ES-I3 (cell line): ENCODE results near the gene ZCCHC7.

Experiments used
- H3K36me3 ChIP-seq: 2 replicates; pipeline ENCODE4 v1.6.1; 2013; ENCODE audit warnings: mild to moderate bottlenecking, low read length, control low read depth, moderate library complexity; ENCODE audit not compliant: insufficient read depth
- H3K4me1 ChIP-seq: 2 replicates; pipeline ENCODE4 v1.6.1; 2013; ENCODE audit warnings: mild to moderate bottlenecking, control low read depth, low read length; ENCODE audit not compliant: insufficient read depth
- H3K9ac ChIP-seq: 2 replicates; pipeline ENCODE4 v1.6.1; 2013; ENCODE audit warnings: low read depth, mild to moderate bottlenecking, low read length, moderate library complexity
- H3K9me3 ChIP-seq: 2 replicates; pipeline ENCODE4 v1.6.1; 2013; ENCODE audit warnings: mild to moderate bottlenecking, low read length, moderate library complexity; ENCODE audit not compliant: control insufficient read depth, insufficient read depth

ZCCHC7 gene

DNA sequence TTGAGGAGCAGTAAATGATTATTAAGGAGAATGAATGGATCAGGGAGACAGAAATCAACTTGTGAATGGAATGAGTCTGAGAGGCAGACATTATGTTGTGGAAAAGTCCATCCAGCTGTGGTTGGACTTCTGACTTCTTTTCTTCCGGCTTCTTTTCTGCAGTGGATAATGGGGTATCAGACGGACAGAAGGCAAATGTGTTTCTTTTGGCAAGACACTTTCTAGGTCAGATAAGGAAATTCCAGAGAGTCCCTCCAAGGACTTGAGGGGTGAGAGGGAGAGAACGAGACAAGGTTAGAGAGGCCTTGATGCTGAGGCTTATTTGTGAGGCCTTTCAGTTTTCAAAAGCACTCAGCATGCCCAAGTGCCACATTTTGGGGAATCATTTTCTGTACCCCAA, 285.0 kb downstream of the ZCCHC7 start:
- no peaks in the 10 kb centered on the region; the same call in 1 of the 2 replicates for H3K4me1 ChIP-seq
- no peaks in the 10 kb centered on the region for H3K9me3 ChIP-seq
- no peaks in the 10 kb centered on the region for H3K36me3 ChIP-seq
- H3K9ac ChIP-seq: no peak overlapping the region

GRCh38 chr9:37405764-37406380, 285.5 kb downstream of the ZCCHC7 start:
- Histone ChIP-seq H3K36me3 (no peaks in the 10 kb centered on the region), H3K9me3 (no peaks in the 10 kb centered on the region), H3K9ac (no peak overlapping the region), H3K4me1 (peaks cover 5% of the 10 kb centered on the region; the same call in 1 of the 2 replicates)

- Histone ChIP-seq H3K9me3 (no peaks in the 10 kb centered on the region), H3K4me1 (peaks cover 14% of the 10 kb centered on the region; the same call in 1 of the 2 replicates), H3K36me3 (no peaks in the 10 kb centered on the region), H3K9ac (no peak overlapping the region)
These were observed 286.4 kb downstream of the ZCCHC7 start for GRCh38 chr9:37406603-37407401.

DNA sequence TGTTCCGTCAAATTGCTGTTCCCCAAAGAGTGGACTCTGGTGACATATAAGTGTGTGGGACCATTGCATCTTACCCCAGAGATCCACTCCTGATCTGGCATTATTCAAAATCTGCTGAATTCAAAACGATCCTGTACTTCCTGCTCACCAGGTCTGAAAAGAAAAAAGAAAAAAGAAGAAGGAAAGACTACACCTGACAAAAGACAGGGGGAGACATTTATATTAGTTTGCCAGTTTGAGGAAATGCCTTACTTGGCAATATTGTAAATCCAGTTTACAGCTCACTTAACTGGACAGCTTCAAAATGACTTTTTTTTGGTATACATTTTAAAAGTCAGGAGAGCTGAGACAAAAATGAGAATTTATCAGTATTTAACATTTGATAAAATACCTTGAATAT, 287.1 kb downstream of the ZCCHC7 start:
- no peaks in the 10 kb centered on the region for H3K9me3 ChIP-seq
- no peaks in the 10 kb centered on the region for H3K36me3 ChIP-seq
- no peak overlapping the region for H3K9ac ChIP-seq
- peaks cover 21% of the 10 kb centered on the region; the same call in 1 of the 2 replicates for H3K4me1 ChIP-seq
